GM21529 (cell line): ENCODE results near the gene IFITM10.
A peak's percentile ranks its signal among the peaks of the same experiment; 100 is the strongest.

ENCODE experiments used
- ATAC-seq: cut with Tn5 transposase; IDR thresholded peaks from one replicate; pipeline ENCODE4 v1.9.1; 2021; ENCODE audit not compliant: unreplicated experiment

IFITM10 gene

DNA sequence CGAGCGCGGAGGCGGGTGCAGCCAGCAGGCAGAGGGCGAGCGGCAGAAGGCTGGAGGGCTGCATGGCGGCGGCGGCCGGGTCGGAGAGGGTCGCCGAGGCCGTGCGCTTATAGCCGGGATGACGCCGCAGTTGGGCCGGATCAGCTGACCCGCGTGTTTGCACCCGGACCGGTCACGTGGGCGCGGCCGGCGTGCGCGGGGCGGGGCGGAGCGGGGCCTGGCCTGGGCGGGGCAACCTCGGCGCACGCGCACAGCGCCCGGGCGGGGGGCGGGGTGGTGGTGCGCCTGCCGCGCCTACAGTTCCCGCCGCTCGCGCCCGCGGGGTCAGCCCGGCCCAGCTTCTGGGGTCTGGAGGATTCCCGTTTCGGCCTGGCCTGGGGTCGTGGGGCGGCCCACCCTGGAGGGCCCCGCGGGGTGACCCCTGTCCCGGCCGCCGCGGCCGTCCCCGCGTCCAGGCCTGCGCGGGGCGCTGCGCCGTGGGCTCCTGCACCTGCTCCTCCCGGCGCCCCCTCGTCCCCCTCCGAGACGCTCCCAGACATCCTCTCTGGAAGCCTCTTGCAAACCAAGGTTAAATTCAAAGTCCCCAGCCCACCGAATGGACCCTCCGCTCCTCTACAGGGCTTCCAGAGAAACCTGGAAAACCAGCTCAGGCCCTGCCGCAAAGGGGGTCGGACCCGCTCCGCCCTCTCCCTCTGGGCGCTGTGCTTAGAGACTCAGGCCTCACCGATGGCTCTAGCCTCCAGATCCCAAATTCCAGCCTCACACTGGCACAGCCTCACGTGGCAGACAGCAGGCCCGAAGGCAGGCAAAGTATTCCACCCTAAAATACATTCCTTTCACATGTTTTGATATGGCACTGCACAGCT is 13.6 kb upstream of the IFITM10 start, which contains the start of gene CTSD:
Gene CTSD, minus strand, starts transcription at position 132 of the 866 bp plus-strand sequence. Its CDS starts 68 bp downstream, at position 64.
- peak; percentile 77 for ATAC-seq

- peak; percentile 4 for ATAC-seq
Observed at GRCh38 chr11:1763336-1763795, 13.0 kb upstream of the IFITM10 start.

DNA sequence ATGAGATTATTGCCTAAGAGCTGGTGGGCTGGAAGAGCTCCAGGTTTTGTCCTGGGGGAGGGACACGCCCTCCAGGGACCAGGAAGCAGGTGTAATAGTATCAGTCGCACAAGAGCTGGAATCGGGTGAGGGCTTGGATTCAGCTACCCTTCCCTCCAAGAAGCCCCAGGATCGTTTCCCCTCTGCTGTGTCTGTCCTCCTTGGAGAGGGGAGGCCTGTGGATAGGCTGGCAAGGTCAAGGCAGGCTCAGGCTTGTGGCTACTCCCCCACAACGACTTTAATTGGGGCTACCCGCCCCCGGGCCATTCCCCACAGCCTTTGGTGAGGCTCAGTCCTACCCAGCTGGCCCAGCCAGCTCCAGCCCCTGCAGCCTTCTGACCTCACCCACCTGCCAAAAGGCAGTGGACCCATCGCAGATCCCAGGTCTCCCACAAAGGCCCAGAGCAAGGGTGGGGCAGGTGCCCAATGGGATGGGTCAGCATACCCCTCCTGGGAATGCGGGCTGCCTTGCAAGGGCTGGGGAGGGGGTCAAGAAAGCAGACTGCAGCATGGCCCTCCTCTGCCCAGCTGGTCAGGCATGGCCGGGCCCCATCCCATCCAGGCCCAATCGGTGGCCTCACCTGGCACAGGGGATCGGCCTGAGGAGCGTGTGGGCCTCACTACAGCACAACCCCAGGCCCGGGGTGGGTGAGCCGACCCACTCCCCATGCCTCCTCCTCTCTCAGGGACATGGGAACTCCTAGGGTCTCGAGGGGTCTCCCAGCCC is 12.3 kb upstream of the IFITM10 start:
- no peak for ATAC-seq

- ATAC-seq, result no peak
Observed at GRCh38 chr11:1761857-1762536, 11.6 kb upstream of the IFITM10 start.

DNA sequence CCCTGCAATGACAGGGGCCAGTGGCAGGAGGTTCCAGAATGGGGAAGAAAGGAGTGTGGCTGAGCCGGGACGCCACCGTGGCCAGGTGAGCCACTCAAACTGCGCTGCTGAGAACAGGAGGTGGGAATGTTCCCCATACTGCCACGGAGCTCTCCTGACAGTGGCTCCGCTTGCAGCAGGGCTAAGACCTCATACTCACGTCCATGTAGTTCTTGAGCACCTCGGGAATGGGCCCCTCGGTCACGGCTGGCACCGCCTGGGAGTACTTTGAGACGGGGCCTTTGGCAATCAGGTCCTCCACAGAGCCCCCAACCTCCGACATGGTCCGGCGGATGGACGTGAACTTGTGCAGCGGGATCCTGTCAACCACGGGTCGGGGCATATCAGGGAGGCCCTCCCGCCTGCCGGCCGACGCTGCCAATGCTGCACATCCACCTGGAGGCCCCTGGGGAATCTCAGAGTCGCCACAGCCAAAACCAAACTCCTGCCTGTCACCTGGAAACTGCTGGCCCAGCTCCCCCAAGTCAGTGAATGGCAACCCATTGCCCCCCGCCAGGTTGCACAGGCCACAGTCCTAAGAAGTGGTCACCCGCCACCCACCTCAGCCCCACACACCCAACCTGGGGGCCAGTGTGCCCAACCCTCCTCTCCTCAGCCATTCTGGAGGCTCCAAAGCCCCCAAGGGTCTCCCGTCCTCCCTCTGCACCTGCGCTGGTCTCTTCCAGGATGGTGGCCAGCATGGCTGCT is 10.9 kb upstream of the IFITM10 start:
- ATAC-seq, result no peak

- no peak for ATAC-seq
Observed at GRCh38 chr11:1760351-1761109, 10.1 kb upstream of the IFITM10 start.

DNA sequence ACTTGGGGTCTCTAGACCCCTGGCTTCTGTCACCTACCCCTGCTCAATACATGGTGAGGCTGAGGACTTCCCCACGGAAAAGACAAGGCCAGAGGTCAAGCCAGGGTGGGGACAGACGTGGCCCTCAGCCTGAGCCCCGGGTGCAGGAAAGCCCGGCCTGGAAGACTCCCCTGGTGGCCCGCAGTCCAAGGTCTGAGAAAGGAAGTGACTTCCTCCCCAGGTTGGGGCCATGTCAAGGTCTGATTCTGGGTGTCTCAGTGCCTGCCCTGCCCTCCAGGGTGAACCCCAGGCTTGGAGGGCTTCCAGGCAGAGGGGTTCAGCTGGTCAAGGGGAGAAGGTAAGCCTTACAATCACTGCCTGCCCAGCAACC is 9.4 kb upstream of the IFITM10 start:
- no peak for ATAC-seq

- no peak for ATAC-seq
Observed at GRCh38 chr11:1759151-1759850, 8.9 kb upstream of the IFITM10 start.

DNA sequence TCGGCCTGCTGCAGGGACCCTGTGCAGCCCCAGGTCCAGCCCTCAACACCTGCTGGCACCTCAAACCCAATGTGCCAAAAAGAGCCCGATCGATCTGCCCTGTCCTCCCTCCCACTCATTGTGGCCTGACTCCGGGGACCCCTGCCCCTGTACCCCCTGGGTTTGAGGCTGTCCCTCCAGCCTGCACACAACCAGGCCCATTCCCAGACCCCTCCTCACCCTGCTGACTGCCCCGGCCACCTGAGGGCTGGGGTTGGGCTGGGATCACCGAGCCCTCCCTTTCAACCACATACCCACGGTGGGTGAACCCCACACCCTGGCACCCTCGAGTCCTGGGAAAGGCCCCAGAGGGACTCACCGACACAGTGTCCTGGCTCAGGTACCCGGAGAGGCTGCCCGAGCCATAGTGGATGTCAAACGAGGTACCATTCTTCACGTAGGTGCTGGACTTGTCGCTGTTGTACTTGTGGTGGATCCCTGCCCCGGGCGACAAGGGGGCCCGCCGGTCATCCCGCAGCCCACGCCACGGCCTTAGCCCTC is 8.3 kb upstream of the IFITM10 start:
- no peak for ATAC-seq

GRCh38 chr11:1757861-1758610 is 7.6 kb upstream of the IFITM10 start:
- ATAC-seq, result no peak

DNA sequence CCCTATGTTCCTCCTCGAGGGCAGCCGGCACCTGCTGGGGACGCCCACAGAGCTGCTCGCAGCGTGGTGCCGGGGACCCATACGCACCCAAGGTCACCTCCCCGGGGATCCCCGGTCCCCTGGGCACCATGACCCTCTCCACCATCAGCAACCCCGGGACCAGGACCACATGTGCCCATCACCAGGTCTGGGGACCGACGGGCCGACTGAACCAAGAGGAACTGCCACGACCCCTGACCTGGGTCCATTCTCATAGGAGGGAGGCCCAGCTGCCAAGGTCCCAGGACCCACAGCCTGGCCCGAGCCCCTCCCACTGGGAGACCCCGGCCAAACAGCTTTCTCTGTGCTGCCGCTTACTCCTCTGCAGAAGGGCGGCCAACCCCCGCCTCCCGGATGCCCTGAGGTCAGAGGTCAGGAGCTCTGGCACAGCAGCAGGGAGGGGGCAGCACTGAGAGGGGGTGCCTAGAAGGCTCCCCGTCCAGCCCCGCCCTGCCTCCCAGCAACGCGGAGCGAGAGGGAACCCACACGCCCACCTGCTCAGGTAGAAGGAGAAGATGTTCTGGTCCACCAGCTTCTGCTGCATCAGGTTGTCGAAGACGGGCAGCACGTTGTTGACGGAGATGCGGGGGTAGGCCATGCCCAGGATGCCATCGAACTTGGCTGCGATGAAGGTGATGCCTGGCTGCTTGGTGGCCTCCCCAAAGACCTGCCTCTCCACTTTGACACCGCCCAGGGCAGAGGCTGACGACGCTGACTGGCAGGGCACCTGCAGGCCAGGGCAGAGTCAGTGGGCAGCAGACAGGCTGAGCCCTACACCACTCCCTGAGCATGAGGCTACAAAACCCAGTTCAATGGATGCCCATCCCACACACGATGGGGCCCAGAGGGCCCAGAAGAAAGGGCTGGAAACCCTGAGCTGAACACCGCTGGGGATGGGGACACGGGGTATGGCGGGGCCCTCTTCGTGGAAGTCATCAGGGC is 6.7 kb upstream of the IFITM10 start:
- no peak for ATAC-seq

DNA sequence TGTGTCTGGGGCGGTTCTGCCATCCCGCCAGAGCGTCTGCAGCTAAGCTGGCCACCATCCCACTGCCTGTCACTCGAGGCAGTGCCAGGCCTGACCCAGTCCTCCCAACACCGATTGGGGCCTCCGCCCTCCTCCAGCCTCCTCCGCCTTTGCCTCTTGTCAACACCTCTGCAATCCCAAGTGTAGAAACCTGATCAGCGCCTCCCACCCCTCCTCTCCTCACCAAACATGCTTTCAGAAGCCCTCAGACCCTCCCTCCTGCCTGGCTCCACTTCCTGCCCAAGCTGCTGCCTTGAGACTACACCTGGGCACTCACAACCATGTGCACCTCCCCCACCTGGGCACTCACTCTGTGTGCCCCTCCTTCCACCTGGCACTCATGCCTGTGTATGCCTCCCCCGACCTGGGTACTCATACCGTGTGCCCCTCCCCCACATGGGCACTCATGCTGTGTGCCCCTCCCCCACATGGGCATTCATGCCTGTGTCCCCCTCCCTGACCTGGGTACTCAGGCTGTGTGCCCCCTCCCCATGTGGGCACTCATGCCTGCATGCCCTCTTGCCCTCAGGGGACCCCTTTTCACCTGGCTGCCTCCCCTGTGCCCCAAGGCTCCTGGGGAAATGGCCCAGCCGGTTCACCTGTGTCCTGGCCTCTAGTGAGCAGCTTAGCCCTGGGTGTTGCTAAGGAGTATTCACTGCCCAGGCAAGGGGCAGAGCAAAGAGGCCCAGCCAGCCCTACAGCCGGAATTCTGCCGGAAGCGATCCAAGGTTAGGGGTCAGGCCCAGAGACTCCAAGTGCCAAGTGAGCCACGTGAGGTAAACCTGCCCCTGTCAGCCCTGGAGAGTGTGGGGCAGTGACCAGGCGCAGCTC is 5.5 kb upstream of the IFITM10 start:
- no peak for ATAC-seq

- no peak for ATAC-seq
Observed at GRCh38 chr11:1755344-1755691, 4.9 kb upstream of the IFITM10 start.

GRCh38 chr11:1754376-1755150 is 4.2 kb upstream of the IFITM10 start:
- ATAC-seq, result no peak

DNA sequence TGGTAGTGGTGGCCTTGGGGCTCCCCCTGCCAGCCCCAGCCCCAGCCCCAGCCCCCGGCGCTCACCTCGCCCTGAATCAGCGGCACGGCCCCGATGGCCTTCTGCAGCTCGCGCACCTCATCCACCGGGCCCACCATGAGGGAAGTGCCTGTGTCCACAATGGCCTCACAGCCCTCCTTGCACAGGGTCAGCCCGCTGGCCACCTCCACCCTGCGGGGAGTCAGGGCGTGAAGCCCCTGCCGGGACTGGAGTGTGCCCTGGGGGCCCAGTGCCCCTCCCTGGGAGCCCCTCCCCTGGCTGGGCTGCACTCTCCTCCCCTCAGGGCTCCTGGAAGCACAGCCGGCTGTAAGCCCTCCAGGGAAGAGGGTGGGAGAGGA is 3.5 kb upstream of the IFITM10 start:
- no peak for ATAC-seq
